Stimulated activated CD4-positive, alpha-beta T cell treated with anti-CD3 and anti-CD28 coated beads, TNF-alpha, amount 100 ng/mL, for 48 hours (primary cell): ENCODE data around the gene SLC22A17.
"Not testable (repeated sequence)": the region's sequence is repeated elsewhere in the genome, so short reads cannot be mapped to it uniquely, and the experiment has no call there.

ENCODE experiments used
- DNase-seq, 3 donors: peaks; one replicate each; pipeline ENCODE4 v3.0.0-alpha.2; 2020; ENCODE audit warnings: low read depth in 3 of 3

SLC22A17 gene

DNA sequence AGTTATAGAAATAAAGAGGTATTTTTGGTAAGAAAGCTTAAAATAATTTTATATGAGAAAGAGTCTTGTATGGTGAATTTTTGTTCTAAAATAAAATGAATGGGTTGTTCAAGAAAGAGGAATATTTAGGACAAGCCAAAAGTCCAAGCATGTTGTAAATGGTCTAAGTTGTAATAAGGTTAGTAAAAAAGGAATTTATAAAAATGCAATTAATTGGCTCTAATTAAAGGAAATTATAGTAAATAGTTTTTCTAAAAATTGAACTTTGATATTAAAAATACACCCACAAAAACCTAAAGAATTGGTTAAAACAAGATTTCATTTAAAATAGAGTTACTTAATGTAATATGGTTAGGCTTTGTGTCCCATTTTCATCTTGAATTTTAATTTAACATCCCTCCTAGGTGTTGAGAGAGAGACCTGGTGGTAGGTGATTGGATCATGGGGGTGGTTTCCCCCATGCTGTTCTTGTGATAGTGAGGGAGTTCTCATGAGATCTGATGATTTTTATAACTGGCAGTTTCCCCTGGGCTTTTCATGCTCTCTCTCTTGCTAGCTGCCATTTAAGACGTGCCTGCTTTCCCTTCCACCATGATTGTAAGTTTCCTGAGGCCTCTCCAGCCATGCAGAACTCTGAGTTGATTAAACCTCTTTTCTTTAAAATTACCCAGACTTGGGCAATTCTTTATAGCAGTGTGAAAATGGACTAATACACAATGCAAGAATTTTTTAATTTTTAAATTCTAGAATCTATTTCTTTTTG lies 13.0 kb downstream of the SLC22A17 start:
- no peak for DNase-seq

DNA sequence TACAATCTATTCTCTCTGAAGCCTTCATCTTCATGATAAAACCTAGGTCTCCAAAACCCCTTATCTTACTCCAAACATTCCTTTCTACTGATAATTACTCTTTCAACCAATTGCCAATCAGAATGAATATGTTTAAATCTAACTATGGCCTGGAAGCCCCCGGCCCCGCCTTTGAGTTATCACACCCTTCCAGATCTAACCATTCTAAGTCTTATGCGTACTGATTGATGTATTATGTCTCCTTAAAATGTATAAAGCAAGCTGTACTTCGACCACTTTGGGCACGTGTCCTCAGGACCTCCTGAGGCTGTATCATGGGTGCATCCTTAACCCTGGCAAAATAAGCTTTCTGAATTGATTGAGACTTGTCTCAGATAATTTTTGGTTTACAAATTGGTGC lies 17.1 kb downstream of the SLC22A17 start:
- DNase-seq = no peak

DNA sequence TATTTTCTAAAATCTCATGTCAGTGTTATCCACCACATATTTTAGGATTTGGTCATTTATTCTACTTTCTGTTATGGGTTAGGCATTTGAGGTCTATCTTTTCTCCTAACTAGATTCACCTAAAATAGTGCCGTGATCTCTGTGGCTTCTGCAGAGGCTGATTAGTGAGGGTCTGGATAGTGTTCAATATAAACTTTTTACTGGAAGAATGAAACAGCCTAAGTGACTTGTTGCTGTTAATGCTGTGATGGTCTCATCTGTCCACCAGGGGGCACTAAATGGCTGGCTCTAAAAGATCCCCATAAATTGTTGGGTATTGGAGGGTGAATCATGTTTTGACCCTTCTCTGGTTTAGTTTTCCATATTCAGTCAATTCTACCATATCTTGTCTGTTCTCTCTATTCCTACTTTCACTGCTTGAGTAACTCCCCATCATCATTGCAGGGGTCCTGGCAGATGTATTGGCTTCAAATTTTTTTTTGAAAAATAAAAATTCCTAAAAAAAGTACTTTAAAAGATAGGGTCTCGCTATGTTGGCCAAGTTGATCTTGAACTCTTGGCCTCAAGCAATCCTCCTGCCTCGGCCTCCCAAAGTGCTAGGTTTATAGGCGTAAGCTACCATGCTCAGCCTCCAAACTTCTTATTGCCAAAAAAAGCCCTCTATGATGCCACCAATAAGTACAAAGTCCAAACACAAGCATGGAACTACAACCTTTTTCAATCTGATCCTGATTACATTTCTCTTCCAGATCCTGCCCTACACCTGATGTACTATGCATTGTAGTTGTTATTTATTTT lies 24.5 kb downstream of the SLC22A17 start:
- peak; percentile 53 to 60 (median 53) for DNase-seq

DNA sequence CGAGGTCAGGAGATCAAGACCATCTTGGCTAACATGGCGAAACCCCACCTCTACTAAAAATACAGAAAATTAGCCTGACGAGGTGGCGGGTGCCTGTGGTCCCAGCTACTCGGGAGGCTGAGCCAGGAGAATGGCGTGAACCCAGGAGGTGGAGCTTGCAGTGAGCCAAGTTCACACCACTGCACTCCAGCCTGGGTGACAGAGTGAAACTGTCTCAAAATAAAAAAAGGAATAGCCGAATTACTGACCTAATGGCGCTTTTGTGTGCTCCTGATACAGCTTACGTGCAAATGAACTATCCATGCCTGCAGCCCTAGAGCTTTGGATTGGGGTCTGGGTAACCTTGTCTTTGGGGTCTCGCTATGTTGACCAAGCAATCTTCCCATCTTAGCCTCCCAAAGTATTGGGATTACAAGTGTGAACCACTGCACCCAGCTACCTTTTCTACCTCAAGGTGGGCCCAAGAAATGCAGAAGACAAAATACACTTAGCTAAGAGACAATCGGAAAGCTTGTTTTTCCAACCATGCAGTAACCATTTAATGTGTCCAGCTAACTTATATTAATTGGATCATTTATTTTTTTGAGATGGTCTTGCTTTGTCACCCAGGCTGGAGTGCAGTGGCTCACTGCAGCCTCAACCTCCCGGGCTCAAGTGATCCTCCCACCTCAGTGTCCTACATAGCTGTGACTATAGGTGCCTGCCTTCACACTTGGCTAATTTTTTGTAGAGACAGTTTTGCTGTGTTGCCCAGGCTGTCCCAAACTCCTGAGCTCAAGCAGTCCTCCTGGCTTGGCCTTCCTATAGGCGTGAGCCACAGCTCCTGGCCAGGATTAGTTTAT lies 26.0 kb downstream of the SLC22A17 start:
- no peak for DNase-seq

DNA sequence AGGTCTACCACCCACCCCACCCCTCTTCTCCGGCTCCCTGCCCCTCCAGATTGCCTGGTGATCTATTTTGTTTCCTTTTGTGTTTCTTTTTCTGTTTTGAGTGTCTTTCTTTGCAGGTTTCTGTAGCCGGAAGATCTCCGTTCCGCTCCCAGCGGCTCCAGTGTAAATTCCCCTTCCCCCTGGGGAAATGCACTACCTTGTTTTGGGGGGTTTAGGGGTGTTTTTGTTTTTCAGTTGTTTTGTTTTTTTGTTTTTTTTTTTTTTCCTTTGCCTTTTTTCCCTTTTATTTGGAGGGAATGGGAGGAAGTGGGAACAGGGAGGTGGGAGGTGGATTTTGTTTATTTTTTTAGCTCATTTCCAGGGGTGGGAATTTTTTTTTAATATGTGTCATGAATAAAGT lies 26.9 kb downstream of the SLC22A17 start:
- DNase-seq = not testable (repeated sequence)

DNA sequence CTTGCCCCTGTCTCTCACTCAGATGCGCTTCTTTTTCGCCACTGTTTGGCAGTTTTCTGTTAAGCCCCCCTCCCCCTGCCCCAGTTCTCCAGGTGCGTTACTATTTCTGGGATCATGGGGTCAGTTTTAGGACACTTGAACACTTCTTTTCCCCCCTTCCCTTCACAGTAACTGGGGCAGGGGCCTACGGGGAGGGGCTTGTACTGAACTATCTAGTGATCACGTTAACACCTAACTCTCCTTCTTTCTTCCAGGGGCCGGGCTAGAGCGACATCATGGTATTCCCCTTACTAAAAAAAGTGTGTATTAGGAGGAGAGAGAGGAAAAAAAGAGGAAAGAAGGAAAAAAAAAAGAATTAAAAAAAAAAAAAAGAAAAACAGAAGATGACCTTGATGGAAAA lies 27.7 kb downstream of the SLC22A17 start:
- DNase-seq = no peak

DNA sequence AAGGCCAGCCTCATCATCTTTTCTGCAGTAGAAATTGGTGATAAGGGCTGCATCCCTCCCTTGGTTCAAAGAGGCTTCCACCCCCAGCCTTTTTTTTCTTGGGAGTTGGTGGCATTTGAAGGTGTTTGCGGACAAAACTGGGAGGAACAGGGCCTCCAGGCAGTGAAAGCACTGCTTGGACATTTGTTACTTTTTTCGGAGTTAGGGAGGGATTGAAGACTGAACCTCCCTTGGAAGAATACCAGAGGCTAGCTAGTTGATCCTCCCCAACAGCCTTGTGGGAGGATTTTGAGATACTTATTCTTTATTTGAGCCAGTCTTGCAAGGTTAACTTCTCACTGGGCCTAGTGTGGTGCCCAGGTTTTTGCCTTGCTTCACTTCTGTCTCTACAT lies 28.2 kb downstream of the SLC22A17 start:
- no peak for DNase-seq

DNA sequence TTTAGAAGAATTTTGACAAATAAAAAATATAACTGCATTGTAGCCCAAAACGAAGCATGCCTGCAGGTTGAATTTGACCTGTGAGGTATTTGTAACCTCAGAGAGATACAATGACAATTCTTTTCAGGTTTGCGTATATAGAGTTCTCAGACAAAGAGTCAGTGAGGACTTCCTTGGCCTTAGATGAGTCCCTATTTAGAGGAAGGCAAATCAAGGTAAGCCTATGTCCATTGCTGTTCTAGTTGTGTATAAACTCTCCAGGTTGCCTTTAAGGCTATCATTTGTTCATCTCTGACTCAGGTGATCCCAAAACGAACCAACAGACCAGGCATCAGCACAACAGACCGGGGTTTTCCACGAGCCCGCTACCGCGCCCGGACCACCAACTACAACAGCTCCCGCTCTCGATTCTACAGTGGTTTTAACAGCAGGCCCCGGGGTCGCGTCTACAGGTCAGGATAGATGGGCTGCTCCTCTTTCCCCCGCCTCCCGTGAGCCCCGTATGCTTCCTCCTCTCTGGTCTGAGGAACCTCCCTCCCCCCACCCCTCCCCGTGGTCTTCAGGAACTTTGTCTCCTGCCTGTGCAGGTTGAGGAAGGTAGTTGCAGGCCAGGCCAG lies 28.7 kb downstream of the SLC22A17 start:
- DNase-seq = no peak

DNA sequence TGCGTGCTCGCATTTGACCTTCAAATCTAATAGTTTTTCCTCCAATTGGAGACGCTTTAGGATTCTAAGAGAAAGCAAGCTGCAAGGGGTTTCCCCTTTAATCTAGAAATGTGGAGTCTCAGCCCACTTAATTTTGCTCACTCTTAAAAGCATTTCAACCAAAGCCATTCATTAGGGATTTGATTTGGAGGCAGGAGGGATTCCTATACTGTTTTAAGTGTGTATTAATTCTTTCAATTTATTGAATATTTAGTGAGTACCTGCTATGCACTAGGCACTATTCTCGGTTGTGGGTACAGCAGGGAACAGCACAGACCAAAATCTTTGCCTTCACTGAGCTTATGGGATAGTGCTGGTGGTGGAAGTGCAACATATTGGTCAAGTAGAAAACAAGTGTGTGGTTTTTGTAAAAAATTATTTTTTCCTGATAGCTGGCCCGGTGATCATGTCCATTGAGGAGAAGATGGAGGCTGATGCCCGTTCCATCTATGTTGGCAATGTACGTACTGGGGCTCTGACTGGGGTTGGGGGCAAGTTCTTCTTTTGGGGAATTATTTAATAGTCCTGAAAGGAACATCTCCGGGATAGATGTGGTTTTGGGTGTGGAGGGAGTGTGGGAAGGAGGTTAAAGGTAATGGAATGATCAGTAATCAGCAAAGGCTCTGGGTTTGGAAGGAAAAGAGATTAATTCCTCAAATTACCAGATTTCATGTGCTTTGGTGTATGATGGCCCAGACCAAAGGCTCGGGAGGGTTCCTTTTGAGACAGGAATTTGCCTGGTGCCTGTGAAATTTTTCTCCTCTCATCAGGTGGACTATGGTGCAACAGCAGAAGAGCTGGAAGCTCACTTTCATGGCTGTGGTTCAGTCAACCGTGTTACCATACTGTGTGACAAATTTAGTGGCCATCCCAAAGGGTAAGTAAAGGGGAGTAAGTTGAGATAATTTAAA lies 29.8 kb downstream of the SLC22A17 start:
- DNase-seq = no peak

DNA sequence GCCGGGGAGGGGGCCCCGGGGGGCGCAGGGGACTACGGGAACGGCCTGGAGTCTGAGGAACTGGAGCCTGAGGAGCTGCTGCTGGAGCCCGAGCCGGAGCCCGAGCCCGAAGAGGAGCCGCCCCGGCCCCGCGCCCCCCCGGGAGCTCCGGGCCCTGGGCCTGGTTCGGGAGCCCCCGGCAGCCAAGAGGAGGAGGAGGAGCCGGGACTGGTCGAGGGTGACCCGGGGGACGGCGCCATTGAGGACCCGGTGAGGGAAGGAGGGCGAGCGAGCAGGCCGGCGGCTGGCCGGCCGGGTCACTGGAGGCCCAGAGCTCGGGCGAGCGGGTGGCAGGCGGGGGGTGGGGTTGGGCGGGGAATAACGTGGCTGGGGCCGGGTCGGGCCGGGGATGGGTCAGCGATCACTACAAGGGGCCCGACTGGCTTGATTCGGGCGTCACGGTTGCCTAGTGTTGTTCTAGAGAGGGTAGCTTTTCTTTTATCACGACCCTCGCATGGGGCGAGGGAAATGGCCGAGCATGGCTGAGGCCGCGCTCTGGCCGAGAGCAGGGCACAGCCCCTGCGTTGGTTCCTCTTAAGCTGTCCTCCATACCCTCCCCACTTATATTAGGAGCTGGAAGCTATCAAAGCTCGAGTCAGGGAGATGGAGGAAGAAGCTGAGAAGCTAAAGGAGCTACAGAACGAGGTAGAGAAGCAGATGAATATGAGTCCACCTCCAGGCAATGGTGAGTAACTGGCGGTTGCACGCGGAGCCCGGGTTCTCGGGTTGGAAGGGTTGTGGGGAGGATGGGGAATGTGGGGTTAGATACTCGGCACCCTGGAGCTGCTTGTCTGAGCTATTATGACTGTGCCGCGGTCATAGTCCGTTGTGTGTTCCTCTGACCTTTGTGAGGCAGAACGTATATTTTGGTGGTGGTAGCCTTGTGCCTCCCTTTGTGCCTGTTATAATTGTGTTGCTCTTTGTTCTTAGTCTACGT lies 30.8 kb downstream of the SLC22A17 start:
- peak; percentile 51 to 64 (median 51) for DNase-seq

DNA sequence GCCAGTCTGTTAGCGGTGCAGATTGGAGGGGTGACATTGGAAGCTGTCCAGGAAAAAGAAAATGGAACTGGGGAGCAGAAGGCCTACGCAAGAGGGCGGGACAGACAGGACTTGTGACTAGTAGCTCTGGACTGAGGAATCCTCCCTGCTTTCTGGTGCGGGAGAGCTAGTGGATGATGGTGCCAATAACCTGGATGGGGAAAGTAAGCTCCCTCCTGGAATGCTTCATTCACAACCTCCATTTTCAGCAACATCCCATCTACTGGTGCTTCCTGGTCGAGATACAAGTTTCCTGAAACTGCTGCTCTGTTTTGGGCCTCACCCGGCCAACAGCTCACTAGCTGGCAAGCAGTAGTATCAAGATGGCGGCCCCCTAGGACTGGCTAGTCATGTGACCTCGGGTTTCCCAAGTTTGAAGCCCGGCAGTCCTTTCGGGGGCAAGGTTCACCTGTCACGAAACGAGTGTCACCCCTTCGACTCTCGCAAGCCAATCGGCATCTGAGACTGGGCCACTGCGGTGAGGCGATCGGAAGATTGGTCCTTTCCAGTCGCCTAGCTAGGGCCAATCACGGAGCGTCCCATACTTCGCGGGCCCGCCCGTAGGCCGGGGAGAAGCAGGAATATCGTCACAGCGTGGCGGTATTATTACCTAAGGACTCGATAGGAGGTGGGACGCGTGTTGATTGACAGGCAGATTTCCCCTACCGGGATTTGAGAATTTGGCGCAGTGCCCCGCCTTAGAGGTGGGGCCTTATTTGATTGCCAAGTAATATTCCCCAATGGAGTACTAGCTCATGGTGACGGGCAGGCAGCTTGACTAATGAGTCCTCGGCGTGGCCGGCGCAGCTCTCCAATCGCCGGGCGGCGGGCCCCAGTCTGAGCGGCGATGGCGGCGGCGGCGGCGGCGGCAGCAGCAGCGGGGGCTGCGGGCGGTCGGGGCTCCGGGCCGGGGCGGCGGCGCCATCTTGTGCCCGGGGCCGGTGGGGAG lies 31.8 kb downstream of the SLC22A17 start, which contains the start of gene PABPN1:
TSS of gene PABPN1 (plus strand) at position 874 of the 988 bp plus-strand sequence. CDS start at position 887, 13 bp downstream.
- peak; percentile 91 to 98 (median 92) for DNase-seq

DNA sequence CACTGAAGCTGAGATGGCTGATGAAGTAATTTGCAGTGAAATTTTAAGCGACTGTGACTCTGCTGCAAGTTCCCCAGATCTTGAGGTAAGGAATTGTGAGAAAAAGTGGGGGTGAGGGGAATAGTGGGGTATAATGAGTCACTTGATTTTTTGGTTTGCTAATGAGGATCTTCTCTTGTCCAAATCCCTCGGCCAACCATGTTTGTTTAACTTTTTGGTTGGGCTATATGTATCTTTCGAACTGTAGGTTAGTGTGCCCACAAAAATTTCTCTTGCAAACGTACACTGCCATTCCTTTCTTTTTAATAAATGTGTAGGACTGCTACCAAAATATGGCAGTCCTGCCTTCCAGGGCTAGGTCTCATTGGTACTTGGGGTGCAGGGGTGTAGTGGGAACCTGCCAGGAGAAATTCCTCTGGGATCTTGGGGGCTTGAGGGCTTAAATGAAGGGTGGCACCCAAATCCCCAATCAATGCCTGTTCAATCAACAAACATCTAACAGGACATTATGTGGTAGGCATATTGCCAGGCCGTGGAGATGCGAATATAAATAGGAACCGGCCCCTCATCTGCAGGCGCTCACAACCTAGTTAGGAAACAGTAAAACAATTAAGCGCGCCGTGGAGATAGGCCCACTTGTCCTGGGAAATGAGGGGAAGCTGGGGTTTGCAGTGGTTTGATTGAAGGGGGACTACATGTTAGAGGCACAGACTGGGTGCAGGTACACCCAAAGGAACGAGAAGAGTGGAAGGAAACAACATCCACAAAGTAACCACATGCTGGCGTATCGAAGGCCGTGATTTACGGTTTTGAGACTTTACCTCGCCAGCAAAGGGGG lies 32.7 kb downstream of the SLC22A17 start:
- DNase-seq = no peak

DNA sequence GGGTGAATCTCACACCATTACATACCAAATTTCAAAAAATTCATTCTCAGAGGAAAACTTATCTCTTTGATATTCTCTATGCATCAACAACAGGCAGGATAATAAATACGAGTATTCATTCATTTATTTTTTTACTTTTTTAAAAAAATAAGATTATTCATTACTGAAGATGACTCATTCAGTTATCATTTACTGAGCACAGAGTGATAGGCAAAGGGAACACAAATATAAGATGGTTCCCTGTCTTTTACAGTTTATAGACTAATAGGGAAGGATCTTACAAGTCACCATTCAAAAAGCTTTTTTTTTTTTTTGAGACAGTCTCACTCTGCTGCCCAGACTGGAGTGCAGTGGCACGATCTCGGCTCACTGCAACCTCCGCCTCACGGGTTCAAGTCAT lies 36.4 kb downstream of the SLC22A17 start:
- no peak for DNase-seq

DNA sequence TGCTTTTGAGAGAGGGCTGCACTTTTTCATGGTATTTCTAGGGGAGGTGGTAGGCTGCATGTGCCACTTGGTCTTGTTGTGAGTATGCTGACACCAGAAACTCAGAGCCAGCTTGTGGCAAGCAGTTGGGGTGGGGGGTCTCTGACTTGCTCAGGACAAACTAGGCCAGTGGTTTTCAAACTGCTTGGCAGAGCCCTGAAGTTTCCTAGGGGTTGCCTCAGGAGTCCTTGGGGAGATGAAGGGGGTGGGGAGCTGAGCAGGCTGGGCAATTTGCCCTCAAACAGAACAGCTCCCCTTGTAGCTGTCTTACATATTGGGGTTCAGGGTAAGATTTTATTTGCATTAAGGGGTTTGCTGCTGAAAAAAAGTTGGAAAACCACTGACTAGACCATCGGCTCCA lies 42.1 kb downstream of the SLC22A17 start:
- no peak for DNase-seq

DNA sequence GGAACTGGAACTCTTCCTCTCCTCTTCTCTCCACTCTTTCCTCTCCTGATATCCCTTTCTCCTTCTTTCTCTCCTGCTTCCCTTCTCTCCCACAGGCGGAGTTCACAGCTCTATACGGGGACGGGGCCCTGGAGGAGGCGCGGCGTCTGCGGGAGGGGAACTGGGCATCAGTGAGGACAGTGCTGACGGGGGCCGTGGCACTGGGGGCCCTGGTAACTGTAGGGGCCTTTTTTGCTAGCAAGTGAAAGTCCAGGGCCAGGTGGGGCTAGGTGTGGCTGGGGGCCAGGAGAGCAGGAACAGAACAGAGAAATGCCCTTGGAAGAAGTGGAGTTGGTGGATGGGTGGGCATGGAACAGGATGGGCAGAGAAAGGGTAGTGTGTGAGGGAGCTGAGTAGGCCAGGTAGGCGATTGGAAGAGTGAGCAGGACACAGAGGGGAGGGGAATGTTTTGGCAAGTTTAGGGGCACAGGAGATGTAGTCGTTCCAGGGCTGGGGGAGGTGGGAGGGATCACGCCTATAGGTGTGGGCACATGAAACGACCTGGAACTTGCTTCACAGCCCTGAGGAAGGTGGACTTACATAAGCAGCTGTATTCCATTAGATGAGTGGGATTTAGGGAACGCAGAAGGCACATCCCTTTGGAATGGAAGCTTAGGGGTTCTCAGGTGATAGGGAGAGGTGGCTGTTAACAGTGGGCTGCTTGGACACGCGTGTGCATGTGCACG lies 43.8 kb downstream of the SLC22A17 start:
- DNase-seq = no peak
